ENCODE results near the gene MERTK. TPM values are rescaled to one million over a fixed set of nuclear protein-coding genes. Genes with fewer than 3 reads are reported as not detected.
"Not testable (repeated sequence)": the region's sequence is repeated elsewhere in the genome, so short reads cannot be mapped to it uniquely, and the experiment has no call there.

MERTK gene
- 15.7 TPM for polyA plus RNA-seq (2013, experiment 1 of 2)
- polyA plus RNA-seq (2013, experiment 2 of 2): 18.9 TPM

DNA sequence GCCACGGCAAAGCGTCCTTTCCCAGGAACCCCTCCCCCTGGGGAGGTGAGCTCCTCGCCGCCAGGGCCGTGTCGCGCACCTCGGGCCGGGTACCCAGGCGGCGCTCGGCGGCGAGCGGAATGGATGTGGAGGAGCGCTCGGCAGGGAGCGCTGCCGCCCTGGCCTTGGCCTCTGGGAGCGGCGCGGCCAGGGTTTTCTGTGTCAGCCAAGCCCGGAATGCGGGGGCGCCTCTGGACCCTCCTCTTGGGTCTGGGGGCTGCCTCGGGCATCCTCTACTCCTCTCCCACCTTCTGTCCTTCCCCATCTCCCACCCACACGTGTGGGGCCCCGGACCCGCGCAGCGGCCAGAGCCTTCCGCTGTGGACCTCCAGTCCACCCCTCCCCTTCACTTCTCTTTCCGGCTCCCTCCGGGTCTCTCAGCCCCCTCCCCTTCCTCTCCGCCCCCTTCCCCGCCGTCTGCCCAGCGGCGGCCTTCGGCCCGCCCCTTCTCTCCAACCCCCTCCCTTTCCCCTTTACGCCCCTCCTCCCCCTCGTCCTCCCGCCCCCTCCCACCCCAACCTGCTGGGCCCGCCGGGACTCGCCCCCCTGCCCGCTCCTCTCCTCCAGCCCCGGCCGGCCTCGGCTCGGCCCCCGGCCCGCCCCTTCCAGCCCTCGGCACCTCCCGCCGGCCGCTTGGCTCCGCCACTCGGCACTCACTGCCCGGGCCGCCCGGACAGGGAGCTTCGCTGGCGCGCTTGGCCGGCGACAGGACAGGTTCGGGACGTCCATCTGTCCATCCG, at the start of gene MERTK:
Gene MERTK, plus strand, starts transcription at position 684 of the 779 bp plus-strand sequence. CDS start 129 bp downstream, outside the sequence.
- no peaks in the 10 kb centered on the region for H3K36me3 ChIP-seq (ENCODE audit: control insufficient read depth, insufficient read depth, low read length)
- 0% methylated on average over 40 to 58 of the region's 71 CpGs for WGBS, 2 experiments (ENCODE audit: insufficient coverage in 2 of 2)
- peak within 1 kb of the TSS; percentile 75 for H3K27ac ChIP-seq (ENCODE audit: low read depth, low read length, severe bottlenecking)
- peak within 1 kb of the TSS; percentile 86 for H3K4me3 ChIP-seq (ENCODE audit: extremely low read depth, insufficient read depth, low read length, poor library complexity, severe bottlenecking)
- H3K4me1 ChIP-seq (ENCODE audit: control insufficient read depth, insufficient read depth, low read length, poor library complexity, severe bottlenecking): peaks cover 3% of the 10 kb centered on the region
- no peaks in the 10 kb centered on the region for H3K9me3 ChIP-seq (ENCODE audit: control insufficient read depth, low read length)

DNA sequence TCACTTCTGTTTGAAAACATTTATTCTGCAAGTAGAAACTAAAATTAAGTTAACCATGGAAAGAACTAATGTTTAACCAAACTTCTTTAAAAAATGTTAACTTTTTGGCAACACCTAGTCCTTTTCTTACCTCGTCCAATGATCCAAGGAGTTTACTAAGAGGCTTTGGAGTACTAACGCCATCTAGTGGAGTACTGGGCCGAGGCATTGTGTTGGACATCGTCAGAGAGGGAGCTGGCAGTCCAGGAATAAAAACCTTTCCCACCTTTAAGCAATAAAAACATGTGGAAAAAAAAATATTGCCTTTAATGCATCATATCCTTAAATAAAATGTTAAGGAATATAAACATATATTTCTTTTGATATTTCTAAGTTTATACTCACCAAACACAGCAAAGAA, 47.8 kb upstream of the MERTK start:
- not testable (repeated sequence) for H3K9me3 ChIP-seq (ENCODE audit: control insufficient read depth, low read length); H3K27ac ChIP-seq (ENCODE audit: low read depth, low read length, severe bottlenecking); H3K4me3 ChIP-seq (ENCODE audit: extremely low read depth, insufficient read depth, low read length, poor library complexity, severe bottlenecking); H3K4me1 ChIP-seq (ENCODE audit: control insufficient read depth, insufficient read depth, low read length, poor library complexity, severe bottlenecking)
- no CpG with 5 or more reads among the region's 4 CpGs for WGBS, 2 experiments (ENCODE audit: insufficient coverage in 2 of 2)
- peaks cover 18% of the 10 kb centered on the region for H3K36me3 ChIP-seq (ENCODE audit: control insufficient read depth, insufficient read depth, low read length)

DNA sequence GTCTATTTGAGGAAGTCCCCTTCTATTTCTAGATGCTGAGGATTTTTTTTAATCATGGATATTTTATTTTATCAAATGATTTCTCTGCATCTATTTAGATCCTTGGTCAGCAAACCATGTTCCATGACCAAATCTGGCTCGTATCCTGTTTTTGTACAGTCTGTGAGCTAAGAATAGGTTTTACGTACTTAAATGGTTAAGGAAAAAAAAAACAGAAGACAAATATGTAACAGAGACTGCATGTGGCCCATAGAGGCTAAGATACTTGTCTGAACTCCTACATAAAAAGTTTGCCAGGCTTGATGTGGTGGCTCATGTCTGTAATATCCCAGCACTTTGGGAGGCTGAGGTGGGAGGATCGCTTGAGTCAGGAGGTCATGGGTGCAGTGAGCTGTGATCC, 45.9 kb upstream of the MERTK start:
- not testable (repeated sequence) for H3K27ac ChIP-seq (ENCODE audit: low read depth, low read length, severe bottlenecking); H3K9me3 ChIP-seq (ENCODE audit: control insufficient read depth, low read length); H3K4me3 ChIP-seq (ENCODE audit: extremely low read depth, insufficient read depth, low read length, poor library complexity, severe bottlenecking); H3K4me1 ChIP-seq (ENCODE audit: control insufficient read depth, insufficient read depth, low read length, poor library complexity, severe bottlenecking)
- WGBS, 2 experiments (ENCODE audit: insufficient coverage in 2 of 2): no CpG with 5 or more reads among the region's 3 CpGs
- H3K36me3 ChIP-seq (ENCODE audit: control insufficient read depth, insufficient read depth, low read length): peaks cover 26% of the 10 kb centered on the region

DNA sequence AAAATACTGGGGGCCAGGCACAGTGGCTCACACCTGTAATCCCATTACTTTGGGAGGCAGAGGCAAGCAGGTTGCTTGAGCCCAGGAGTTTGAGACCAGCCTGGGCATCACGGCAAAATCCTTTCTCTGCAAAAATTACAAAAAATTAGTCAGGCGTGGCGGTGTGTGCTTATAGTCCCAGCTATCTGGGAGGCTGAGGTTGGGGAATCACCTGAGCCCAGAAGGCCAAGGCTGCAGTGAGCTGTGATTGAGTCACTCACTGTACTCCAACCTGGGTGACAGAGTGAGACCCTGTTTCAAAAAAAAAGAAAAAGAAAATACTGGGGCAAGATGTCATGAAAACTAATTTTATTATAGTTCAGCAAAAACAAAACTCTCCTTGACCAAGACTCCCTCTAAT, 38.4 kb upstream of the MERTK start:
- not testable (repeated sequence) for H3K4me1 ChIP-seq (ENCODE audit: control insufficient read depth, insufficient read depth, low read length, poor library complexity, severe bottlenecking); H3K4me3 ChIP-seq (ENCODE audit: extremely low read depth, insufficient read depth, low read length, poor library complexity, severe bottlenecking); H3K27ac ChIP-seq (ENCODE audit: low read depth, low read length, severe bottlenecking); H3K9me3 ChIP-seq (ENCODE audit: control insufficient read depth, low read length)
- peaks cover 20% of the 10 kb centered on the region for H3K36me3 ChIP-seq (ENCODE audit: control insufficient read depth, insufficient read depth, low read length)
- WGBS, 2 experiments (ENCODE audit: insufficient coverage in 2 of 2): no CpG with 5 or more reads among the region's 3 CpGs

DNA sequence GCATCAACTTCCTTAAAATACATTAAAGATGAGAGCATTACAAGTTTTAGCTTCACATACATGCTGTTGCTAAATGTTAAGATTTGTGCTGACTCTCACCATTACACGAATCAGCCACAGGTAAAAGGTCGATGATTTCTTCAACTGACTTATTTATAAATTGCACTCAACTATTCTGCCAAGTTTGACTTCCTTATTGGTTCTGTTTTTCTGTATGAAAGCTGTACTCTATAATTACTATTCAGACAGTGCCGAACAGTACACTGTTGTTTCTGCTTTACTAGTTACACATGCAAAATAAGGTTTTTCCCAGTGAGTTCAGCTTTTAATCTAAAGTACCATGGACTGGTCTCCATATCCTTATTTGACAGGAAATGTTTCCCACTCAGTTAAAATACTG, 33.3 kb upstream of the MERTK start:
- not testable (repeated sequence) for H3K4me3 ChIP-seq (ENCODE audit: extremely low read depth, insufficient read depth, low read length, poor library complexity, severe bottlenecking); H3K9me3 ChIP-seq (ENCODE audit: control insufficient read depth, low read length); H3K4me1 ChIP-seq (ENCODE audit: control insufficient read depth, insufficient read depth, low read length, poor library complexity, severe bottlenecking); H3K27ac ChIP-seq (ENCODE audit: low read depth, low read length, severe bottlenecking)
- H3K36me3 ChIP-seq (ENCODE audit: control insufficient read depth, insufficient read depth, low read length): peaks cover 32% of the 10 kb centered on the region
- no CpG with 5 or more reads among the region's 3 CpGs for WGBS, 2 experiments (ENCODE audit: insufficient coverage in 2 of 2)

DNA sequence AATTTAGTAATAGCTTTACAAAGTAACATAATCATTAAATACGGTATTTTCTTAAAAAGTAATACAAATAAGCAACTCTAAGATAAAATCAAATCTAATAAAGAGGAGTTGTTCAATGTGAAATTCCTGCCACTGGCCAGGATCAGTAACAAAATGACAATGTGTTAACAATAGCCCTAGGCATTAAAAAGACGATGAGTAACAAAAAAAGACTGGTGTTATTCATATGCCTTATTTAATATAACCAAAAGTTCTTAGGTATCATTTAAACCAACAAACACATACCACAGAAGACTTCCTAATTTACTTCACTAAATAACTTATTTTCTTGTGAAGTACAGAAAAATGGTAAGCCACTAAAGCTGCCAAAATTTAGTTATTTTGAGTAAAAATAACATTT, 25.6 kb upstream of the MERTK start:
- H3K27ac ChIP-seq (ENCODE audit: low read depth, low read length, severe bottlenecking); H3K4me3 ChIP-seq (ENCODE audit: extremely low read depth, insufficient read depth, low read length, poor library complexity, severe bottlenecking); H3K4me1 ChIP-seq (ENCODE audit: control insufficient read depth, insufficient read depth, low read length, poor library complexity, severe bottlenecking); H3K9me3 ChIP-seq (ENCODE audit: control insufficient read depth, low read length): not testable (repeated sequence)
- no CpG with 5 or more reads among the region's 2 CpGs for WGBS, 2 experiments (ENCODE audit: insufficient coverage in 2 of 2)
- peaks cover 43% of the 10 kb centered on the region for H3K36me3 ChIP-seq (ENCODE audit: control insufficient read depth, insufficient read depth, low read length)

DNA sequence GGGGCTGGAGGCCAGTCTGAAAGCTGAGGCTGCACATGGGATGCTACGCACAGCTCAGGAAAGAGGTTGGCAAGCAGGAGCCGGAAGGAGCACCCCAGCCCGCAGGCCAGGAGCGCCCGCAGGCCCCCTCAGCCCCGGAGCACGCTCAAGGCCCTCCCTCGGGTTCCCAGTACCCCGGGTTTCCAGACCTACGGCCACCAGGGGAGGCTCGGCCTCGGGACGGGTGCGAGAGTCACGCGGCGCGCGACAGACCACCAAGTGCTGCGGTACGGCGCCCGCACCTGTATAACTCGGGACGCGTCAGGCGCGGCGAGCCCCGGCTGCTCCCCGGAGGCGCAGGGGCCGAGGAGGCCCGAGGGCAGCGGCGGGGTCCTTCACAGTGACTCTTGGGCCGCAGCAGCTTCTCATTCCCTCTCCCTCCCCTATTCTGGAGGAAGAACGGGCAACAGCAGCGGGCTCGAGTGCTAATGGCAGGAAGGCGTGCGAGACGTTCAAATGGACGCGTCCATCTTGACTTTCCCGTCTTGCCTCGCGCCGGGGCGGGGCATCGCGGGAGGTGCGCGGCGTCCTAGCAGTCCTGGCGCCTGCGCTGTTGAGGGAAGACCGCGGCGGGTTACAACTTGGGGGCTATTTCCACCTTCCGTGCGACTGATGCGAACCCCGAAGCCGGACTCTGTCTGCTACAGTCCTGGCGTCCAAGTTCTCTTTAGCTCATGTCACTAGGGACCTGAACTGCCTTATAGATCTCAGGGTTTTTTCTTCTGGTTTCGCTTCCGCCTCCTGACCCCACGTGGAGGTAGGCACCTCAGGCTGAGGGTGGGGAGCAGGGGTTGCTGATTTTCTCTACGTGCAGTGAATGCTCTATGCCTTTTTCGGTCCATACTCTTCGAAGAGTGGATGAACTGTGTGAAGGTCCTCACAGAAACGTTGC, 14.5 kb upstream of the MERTK start, which contains the start of gene ANAPC1:
Gene ANAPC1, minus strand, starts transcription at position 533 of the 931 bp plus-strand sequence. CDS start 3,368 bp downstream, outside the sequence.
- Histone ChIP-seq H3K27ac (ENCODE audit: low read depth, low read length, severe bottlenecking) (peak within 1 kb of the TSS; percentile 82), H3K36me3 (ENCODE audit: control insufficient read depth, insufficient read depth, low read length) (peaks cover 10% of the 10 kb centered on the region), H3K4me3 (ENCODE audit: extremely low read depth, insufficient read depth, low read length, poor library complexity, severe bottlenecking) (peak within 1 kb of the TSS; percentile 90), H3K9me3 (ENCODE audit: control insufficient read depth, low read length) (no peaks in the 10 kb centered on the region), H3K4me1 (ENCODE audit: control insufficient read depth, insufficient read depth, low read length, poor library complexity, severe bottlenecking) (no peaks in the 10 kb centered on the region)
- WGBS, 2 experiments (ENCODE audit: insufficient coverage in 2 of 2): 1% methylated on average over 63 of the region's 73 CpGs

DNA sequence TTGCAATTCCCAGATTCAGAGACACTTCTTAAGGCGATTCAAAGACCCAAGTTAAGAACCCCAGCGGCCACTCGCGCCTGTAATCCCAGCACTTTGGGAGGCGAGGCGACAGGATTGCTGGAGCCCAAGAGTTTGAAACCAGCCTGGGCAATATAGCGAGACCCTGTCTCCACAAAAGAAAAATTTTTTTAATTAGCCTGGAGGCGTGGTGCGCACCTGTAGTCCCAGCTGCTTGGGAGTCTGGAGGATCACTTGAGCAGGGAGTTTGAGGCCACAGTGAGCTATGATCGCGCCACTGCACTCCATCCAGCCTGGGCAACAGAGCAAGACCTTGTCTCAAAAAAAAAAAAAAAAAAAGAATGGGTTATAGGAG, 13.8 kb upstream of the MERTK start:
- peak overlapping the region; percentile 90 for H3K4me3 ChIP-seq (ENCODE audit: extremely low read depth, insufficient read depth, low read length, poor library complexity, severe bottlenecking)
- H3K4me1 ChIP-seq (ENCODE audit: control insufficient read depth, insufficient read depth, low read length, poor library complexity, severe bottlenecking): no peaks in the 10 kb centered on the region
- H3K36me3 ChIP-seq (ENCODE audit: control insufficient read depth, insufficient read depth, low read length): peaks cover 10% of the 10 kb centered on the region
- WGBS, 2 experiments (ENCODE audit: insufficient coverage in 2 of 2): 33 to 42% methylated on average over 9 to 11 of the region's 11 CpGs
- H3K9me3 ChIP-seq (ENCODE audit: control insufficient read depth, low read length): no peaks in the 10 kb centered on the region
- H3K27ac ChIP-seq (ENCODE audit: low read depth, low read length, severe bottlenecking): no peak overlapping the region

DNA sequence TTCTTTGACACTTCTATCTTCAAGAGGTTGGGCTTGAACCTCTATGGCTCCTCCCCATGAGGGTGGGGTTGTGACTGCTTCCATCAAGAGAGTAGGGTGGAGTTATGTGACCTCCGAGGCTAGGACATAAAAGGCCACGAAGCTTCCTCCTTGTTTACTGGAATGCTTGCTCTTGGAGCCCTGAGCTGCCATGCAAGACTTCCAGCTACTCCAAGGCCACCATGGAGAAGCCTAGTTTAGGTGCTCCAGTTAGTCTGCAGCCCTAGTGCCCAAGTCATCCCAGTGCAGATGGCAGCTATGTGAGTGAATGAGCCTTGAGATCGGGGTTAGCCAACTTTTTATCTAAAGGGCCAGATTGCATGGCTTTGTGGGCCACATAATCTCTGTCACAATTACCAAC, 2.4 kb upstream of the MERTK start:
- 49 to 61% methylated on average over 3 of the region's 3 CpGs for WGBS, 2 experiments (ENCODE audit: insufficient coverage in 2 of 2)
- no peaks in the 10 kb centered on the region for H3K9me3 ChIP-seq (ENCODE audit: control insufficient read depth, low read length)

DNA sequence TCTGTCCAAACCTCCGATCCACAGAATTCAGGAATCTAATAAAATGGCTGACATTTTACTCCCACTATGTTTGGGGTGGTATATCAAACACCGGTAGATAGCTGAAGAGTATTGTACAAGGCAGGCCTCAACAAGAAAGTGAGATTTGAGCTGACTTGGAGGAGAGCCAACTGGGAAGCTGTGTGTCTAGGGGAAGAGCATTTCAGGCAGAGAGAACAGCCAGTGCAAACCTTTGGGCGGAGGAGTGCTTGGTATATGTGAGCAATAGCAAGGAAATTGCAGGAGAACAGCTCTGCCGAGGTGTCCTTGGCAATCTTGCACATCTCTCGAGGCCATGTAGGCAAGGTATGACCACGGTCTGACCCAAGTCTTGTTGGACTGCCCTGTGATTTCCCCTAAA, 1.8 kb upstream of the MERTK start:
- Histone ChIP-seq H3K36me3 (ENCODE audit: control insufficient read depth, insufficient read depth, low read length) (no peaks in the 10 kb centered on the region), H3K4me3 (ENCODE audit: extremely low read depth, insufficient read depth, low read length, poor library complexity, severe bottlenecking) (no peak overlapping the region), H3K9me3 (ENCODE audit: control insufficient read depth, low read length) (no peaks in the 10 kb centered on the region), H3K4me1 (ENCODE audit: control insufficient read depth, insufficient read depth, low read length, poor library complexity, severe bottlenecking) (peaks cover 3% of the 10 kb centered on the region), H3K27ac (ENCODE audit: low read depth, low read length, severe bottlenecking) (no peak overlapping the region)
- 93 to 95% methylated on average over 5 of the region's 6 CpGs for WGBS, 2 experiments (ENCODE audit: insufficient coverage in 2 of 2)

More for the DNA sequence above, 2.4 kb upstream of the MERTK start:
- Histone ChIP-seq H3K4me1 (ENCODE audit: control insufficient read depth, insufficient read depth, low read length, poor library complexity, severe bottlenecking) (peaks cover 3% of the 10 kb centered on the region), H3K4me3 (ENCODE audit: extremely low read depth, insufficient read depth, low read length, poor library complexity, severe bottlenecking) (no peak overlapping the region), H3K36me3 (ENCODE audit: control insufficient read depth, insufficient read depth, low read length) (no peaks in the 10 kb centered on the region), H3K27ac (ENCODE audit: low read depth, low read length, severe bottlenecking) (no peak overlapping the region)

All from mesodermal cell (in vitro differentiated cells).